Measurements from ENCODE around the gene ZNF557.

GRCh38 chr19:7101498-7102253 is 32.2 kb downstream of the ZNF557 start:
- TF ChIP-seq CTCF (IDR thresholded peaks at IDR 0.05 in 2 of 3, conservative IDR thresholded peaks at IDR 0.05 in 1 of 3; ENCODE audit: borderline replicate concordance in 1 of 3, insufficient read depth in 1 of 3, low read depth in 2 of 3, low read length in 2 of 3), result no peak
- no peak for TF ChIP-seq RAD21 (IDR thresholded peaks at IDR 0.05; ENCODE audit: low read depth)
- no peak for TF ChIP-seq ZFX (IDR thresholded peaks at IDR 0.05)
- TF ChIP-seq MAX (IDR thresholded peaks at IDR 0.05), result no peak
- no peak for TF ChIP-seq POLR2A (IDR thresholded peaks at IDR 0.05; ENCODE audit: borderline replicate concordance, extremely low read depth, insufficient read depth, insufficient read length)
- TF ChIP-seq POLR2AphosphoS5 (IDR thresholded peaks at IDR 0.05; ENCODE audit: low read depth, low read length), result no peak
- TF ChIP-seq SP1 (IDR thresholded peaks at IDR 0.05; ENCODE audit: low read depth), result no peak
- no peak for TF ChIP-seq ZNF274 (IDR thresholded peaks at IDR 0.05; ENCODE audit: low read depth, low read length)
